ENCODE data around the gene CPT1B. TPM values are rescaled to one million over a fixed set of nuclear protein-coding genes. Genes with fewer than 3 reads are reported as not detected.

Gene CPT1B
- total and polyA plus RNA-seq, 2 donors (not counting 1 experiment from before 2014, with no cell fraction given) = 55.0 to 109 TPM

DNA sequence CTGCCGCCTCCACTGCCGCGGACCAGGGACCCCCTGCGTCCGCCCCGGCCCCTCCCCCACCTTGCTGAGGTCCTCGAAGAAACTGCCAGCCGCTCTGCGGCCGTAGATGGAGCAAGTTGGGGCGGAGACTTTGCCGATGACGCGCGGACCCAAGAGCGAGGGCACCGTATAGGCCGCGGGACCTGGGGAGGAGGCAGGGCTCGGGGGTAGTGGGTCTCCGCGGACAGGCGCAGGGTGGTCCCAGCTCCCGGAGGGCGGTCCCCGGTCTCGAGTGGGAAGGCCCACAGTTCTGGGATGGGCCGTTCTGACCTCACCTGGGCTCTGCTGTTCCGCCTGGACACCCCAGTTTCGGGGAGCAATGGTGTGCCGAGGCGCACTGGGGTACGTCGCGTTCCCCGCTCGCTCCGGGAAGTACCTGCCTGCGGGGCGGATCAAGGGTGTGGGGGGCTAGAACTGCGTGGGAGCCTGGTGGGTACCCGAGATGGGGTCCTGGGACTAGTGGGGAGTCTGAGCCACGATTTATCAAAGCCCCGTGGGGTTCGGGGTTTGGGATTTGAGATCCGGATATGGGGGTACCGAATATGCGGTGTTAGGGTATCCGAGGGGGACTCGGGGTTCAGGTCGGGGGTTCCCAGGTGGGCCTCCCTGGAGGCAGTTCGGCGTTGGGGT, 47.2 kb downstream of the CPT1B start:
- intact Hi-C loops (cut with micrococcal nuclease) = loop anchor here (1.0 kb wide), 5 partner anchors 8 to 340 kb away; partner anchors contain the start of genes NCAPH2 and SYCE3
- H3K27me3 ChIP-seq (replicated peaks in 1 of 4; ENCODE audit: control extremely low read depth in 1 of 4, control insufficient read depth in 3 of 4, insufficient read depth in 4 of 4, low read length in 3 of 4) = no peaks in the 10 kb centered on the region
- H3K4me3 ChIP-seq (ENCODE audit: control extremely low read depth in 1 of 5, extremely low read depth in 1 of 5, insufficient read depth in 1 of 5, low read depth in 2 of 5, low read length in 4 of 5) = peak overlapping the region; percentile 47 to 95 (median 95)
- no peaks in the 10 kb centered on the region for H4K20me1 ChIP-seq (ENCODE audit: control insufficient read depth, insufficient read depth, low read length, poor library complexity, severe bottlenecking)
- peak overlapping the region; percentile 99 for H3K27ac Mint-ChIP-seq
- peak; percentile 44 for ATAC-seq (ENCODE audit: low read depth)
- no peaks in the 10 kb centered on the region for H3K9me3 Mint-ChIP-seq (ENCODE audit: insufficient read depth)
- H3K9me3 ChIP-seq (ENCODE audit: control extremely low read depth in 1 of 3, control insufficient read depth in 2 of 3, insufficient read depth in 1 of 3, low read length in 2 of 3) = peaks cover 0 to 9% (median 0%) of the 10 kb centered on the region in 3 donors
- peaks cover 15% of the 10 kb centered on the region for H3K79me2 ChIP-seq (ENCODE audit: control insufficient read depth, insufficient read depth, low read length)
- ChIA-PET POLR2A (interaction anchor here (0.5 to 4.6 kb wide), 10 partner anchors 10 to 340 kb away, joined by 4 to 40 read pairs (median 7); partner anchors contain the start of genes LMF2, NCAPH2 and SYCE3), CTCF (interaction anchor here (2.1 kb wide), 1 partner anchor 10 kb away, joined by 7 read pairs; no protein-coding TSS in a partner anchor)
- H3K27me3 Mint-ChIP-seq = no peaks in the 10 kb centered on the region
- peak overlapping the region; percentile 62 for H2AFZ ChIP-seq (ENCODE audit: insufficient read depth, low read depth, low read length, poor library complexity, severe bottlenecking)
- WGBS (ENCODE audit: insufficient coverage) = 0% methylated on average over 53 of the region's 53 CpGs
- peak overlapping the region; percentile 95 for H3K4me3 Mint-ChIP-seq
- peaks cover 22 to 73% of the 10 kb centered on the region in 2 donors for H3K4me1 ChIP-seq (ENCODE audit: control insufficient read depth in 2 of 2, insufficient read depth in 2 of 2, low read length in 2 of 2)
- DNase-seq = peak; percentile 95
- peak overlapping the region; percentile 99 to 100 for H3K27ac ChIP-seq (ENCODE audit: low read length in 2 of 2)
- no peaks in the 10 kb centered on the region for H3K36me3 ChIP-seq (replicated peaks in 1 of 2; ENCODE audit: control extremely low read depth in 1 of 2, control insufficient read depth in 1 of 2, extremely low read depth in 1 of 2, insufficient read depth in 2 of 2, low read length in 1 of 2)
- TF ChIP-seq, protein P1, sequence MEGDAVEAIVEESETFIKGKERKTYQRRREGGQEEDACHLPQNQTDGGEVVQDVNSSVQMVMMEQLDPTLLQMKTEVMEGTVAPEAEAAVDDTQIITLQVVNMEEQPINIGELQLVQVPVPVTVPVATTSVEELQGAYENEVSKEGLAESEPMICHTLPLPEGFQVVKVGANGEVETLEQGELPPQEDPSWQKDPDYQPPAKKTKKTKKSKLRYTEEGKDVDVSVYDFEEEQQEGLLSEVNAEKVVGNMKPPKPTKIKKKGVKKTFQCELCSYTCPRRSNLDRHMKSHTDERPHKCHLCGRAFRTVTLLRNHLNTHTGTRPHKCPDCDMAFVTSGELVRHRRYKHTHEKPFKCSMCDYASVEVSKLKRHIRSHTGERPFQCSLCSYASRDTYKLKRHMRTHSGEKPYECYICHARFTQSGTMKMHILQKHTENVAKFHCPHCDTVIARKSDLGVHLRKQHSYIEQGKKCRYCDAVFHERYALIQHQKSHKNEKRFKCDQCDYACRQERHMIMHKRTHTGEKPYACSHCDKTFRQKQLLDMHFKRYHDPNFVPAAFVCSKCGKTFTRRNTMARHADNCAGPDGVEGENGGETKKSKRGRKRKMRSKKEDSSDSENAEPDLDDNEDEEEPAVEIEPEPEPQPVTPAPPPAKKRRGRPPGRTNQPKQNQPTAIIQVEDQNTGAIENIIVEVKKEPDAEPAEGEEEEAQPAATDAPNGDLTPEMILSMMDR (IDR thresholded peaks at IDR 0.05) = no peak
- peaks cover 54% of the 10 kb centered on the region for H3K4me1 Mint-ChIP-seq
- peak overlapping the region; percentile 84 for H3K4me2 ChIP-seq (replicated peaks; ENCODE audit: low read depth, low read length, poor library complexity, severe bottlenecking)
- peak overlapping the region; percentile 97 for H3K9ac ChIP-seq (ENCODE audit: low read length)

DNA sequence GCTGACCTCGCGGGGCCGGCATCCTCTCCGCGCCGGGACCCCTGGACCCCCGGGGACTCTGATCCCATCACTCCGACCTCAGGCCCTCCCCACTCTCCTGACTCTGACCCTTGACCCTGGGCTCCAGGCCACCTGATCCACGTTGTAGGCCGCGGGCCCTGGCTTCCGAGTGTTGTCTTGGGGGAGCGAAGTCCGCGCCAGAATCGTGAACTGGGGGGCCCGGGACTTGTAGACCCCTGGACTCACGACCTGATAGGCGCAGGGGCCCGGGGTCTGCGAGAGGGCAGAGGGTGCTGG, 47.7 kb downstream of the CPT1B start:
- H3K9me3 ChIP-seq (ENCODE audit: control extremely low read depth in 1 of 3, control insufficient read depth in 2 of 3, insufficient read depth in 1 of 3, low read length in 2 of 3) = peaks cover 0 to 9% (median 0%) of the 10 kb centered on the region in 3 donors
- TF ChIP-seq, protein P1 (IDR thresholded peaks at IDR 0.05) = no peak
- TF ChIP-seq EZH2 (IDR thresholded peaks at IDR 0.05; ENCODE audit: borderline replicate concordance, insufficient read depth, low read depth, low read length, poor library complexity, severe bottlenecking) = no peak
- H3K27ac Mint-ChIP-seq = peak overlapping the region; percentile 99
- peak overlapping the region; percentile 84 for H3K4me2 ChIP-seq (replicated peaks; ENCODE audit: low read depth, low read length, poor library complexity, severe bottlenecking)
- no peaks in the 10 kb centered on the region for H3K36me3 ChIP-seq (replicated peaks in 1 of 2; ENCODE audit: control extremely low read depth in 1 of 2, control insufficient read depth in 1 of 2, extremely low read depth in 1 of 2, insufficient read depth in 2 of 2, low read length in 1 of 2)
- H2AFZ ChIP-seq (ENCODE audit: insufficient read depth, low read depth, low read length, poor library complexity, severe bottlenecking) = peak overlapping the region; percentile 62
- intact Hi-C loops (cut with micrococcal nuclease) = loop anchor here (1.0 kb wide), 2 partner anchors 22 to 339 kb away; partner anchors contain the start of gene NCAPH2
- no peaks in the 10 kb centered on the region for H3K27me3 ChIP-seq (replicated peaks in 1 of 4; ENCODE audit: control extremely low read depth in 1 of 4, control insufficient read depth in 3 of 4, insufficient read depth in 4 of 4, low read length in 3 of 4)
- H3K27me3 Mint-ChIP-seq = no peaks in the 10 kb centered on the region
- peak overlapping the region; percentile 97 for H3K9ac ChIP-seq (ENCODE audit: low read length)
- no peak for DNase-seq
- H3K4me3 ChIP-seq (ENCODE audit: control extremely low read depth in 1 of 5, extremely low read depth in 1 of 5, insufficient read depth in 1 of 5, low read depth in 2 of 5, low read length in 4 of 5) = peak overlapping the region; percentile 39 to 95 (median 95)
- no peaks in the 10 kb centered on the region for H3K9me3 Mint-ChIP-seq (ENCODE audit: insufficient read depth)
- 1% methylated on average over 21 of the region's 21 CpGs for WGBS (ENCODE audit: insufficient coverage)
- peaks cover 22 to 69% of the 10 kb centered on the region in 2 donors for H3K4me1 ChIP-seq (ENCODE audit: control insufficient read depth in 2 of 2, insufficient read depth in 2 of 2, low read length in 2 of 2)
- H4K20me1 ChIP-seq (ENCODE audit: control insufficient read depth, insufficient read depth, low read length, poor library complexity, severe bottlenecking) = no peaks in the 10 kb centered on the region
- POLR2A ChIA-PET = interaction anchor here (0.5 to 4.6 kb wide), 7 partner anchors 10 to 340 kb away, joined by 4 to 40 read pairs (median 18); partner anchors contain the start of genes LMF2, NCAPH2 and SYCE3
- peak overlapping the region; percentile 95 for H3K4me3 Mint-ChIP-seq
- ATAC-seq (ENCODE audit: low read depth) = no peak
- CTCF ChIA-PET = interaction anchor here (2.1 kb wide), 1 partner anchor 10 kb away, joined by 7 read pairs; no protein-coding TSS in a partner anchor
- peaks cover 10% of the 10 kb centered on the region for H3K79me2 ChIP-seq (ENCODE audit: control insufficient read depth, insufficient read depth, low read length)
- peaks cover 54% of the 10 kb centered on the region for H3K4me1 Mint-ChIP-seq
- peak overlapping the region; percentile 99 to 100 for H3K27ac ChIP-seq (ENCODE audit: low read length in 2 of 2)
